NCI-H146 treated with DMSO at 0.1 percent for 48 hours (cell line): ENCODE data around the gene KLHL22.

Experiments
- DNase-seq: peaks from one replicate; lab custom pipeline; 2025; ENCODE audit not compliant: unreplicated experiment; lab: John Stamatoyannopoulos, UW

The KLHL22 gene

GRCh38 chr22:20449819-20450550 is 45.6 kb downstream of the KLHL22 start:
- no peak for DNase-seq

- no peak for DNase-seq
Observed at GRCh38 chr22:20448630-20449029, 47.0 kb downstream of the KLHL22 start.

- DNase-seq: no peak
Observed at GRCh38 chr22:20446383-20446970, 49.1 kb downstream of the KLHL22 start.

- DNase-seq: no peak
Observed at GRCh38 chr22:20444325-20444724, 51.3 kb downstream of the KLHL22 start.

GRCh38 chr22:20442485-20443284 is 52.9 kb downstream of the KLHL22 start:
- no peak for DNase-seq

GRCh38 chr22:20441631-20442484 is 53.7 kb downstream of the KLHL22 start:
- no peak for DNase-seq

GRCh38 chr22:20440637-20441591 is 54.7 kb downstream of the KLHL22 start:
- DNase-seq: no peak

GRCh38 chr22:20439928-20440575 is 55.5 kb downstream of the KLHL22 start:
- no peak for DNase-seq

- DNase-seq: no peak
Observed at GRCh38 chr22:20439556-20439927, 56.1 kb downstream of the KLHL22 start.

GRCh38 chr22:20438678-20439492 is 56.7 kb downstream of the KLHL22 start:
- no peak for DNase-seq

GRCh38 chr22:20438427-20438677 is 57.2 kb downstream of the KLHL22 start:
- DNase-seq: no peak

- no peak for DNase-seq
Observed at GRCh38 chr22:20437613-20438426, 57.8 kb downstream of the KLHL22 start, which contains the start of gene SCARF2. SCARF2 (minus strand) TSS chr22:20437825; CDS start chr22:20437754, 71 bp downstream.

- no peak for DNase-seq
Observed at GRCh38 chr22:20436768-20437612, 58.6 kb downstream of the KLHL22 start.

- DNase-seq: no peak
Observed at GRCh38 chr22:20436307-20436767, 59.3 kb downstream of the KLHL22 start.

GRCh38 chr22:20435436-20436306 is 59.9 kb downstream of the KLHL22 start:
- DNase-seq: no peak

- DNase-seq: no peak
Observed at GRCh38 chr22:20434773-20435172, 60.8 kb downstream of the KLHL22 start.
